ENCODE data around the gene ANKS4B.

The ANKS4B gene

DNA sequence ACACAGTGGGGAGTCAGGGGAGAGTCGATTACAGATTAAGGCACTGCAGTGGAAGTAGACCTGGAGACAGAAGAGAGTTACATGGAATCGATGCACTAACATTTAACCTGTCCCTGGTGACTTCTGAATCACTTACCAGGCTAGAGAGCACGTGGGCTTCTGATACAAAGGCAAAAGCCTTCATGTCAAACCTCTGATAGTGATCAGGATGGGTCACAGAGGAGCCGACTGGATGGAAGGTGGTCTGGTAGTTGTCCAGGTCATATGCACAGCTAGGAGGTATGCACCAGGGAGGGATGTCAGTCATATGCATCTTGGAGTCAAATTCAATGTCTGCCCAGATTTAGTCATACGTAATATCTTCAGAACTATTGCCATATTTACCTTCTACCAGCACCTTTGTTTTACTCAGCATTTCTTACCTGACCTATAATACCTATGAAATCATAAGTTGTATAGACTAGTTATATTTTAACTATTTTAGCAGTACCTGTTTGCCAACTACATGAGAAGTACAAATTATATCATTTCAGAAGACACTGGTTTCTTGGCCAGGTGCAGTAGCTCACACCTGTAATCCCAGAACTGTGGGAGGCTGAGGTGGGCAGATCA is 33.8 kb upstream of the ANKS4B start:
- H3K4me3 ChIP-seq (ENCODE audit: low read depth, low read length): no peak overlapping the region
- in situ Hi-C loops (cut with HindIII; ENCODE audit: low sequenced_read_pairs): no loop called here
- DNase-seq (ENCODE audit: low read depth, low spot score): no peak
- TF ChIP-seq, protein P1, sequence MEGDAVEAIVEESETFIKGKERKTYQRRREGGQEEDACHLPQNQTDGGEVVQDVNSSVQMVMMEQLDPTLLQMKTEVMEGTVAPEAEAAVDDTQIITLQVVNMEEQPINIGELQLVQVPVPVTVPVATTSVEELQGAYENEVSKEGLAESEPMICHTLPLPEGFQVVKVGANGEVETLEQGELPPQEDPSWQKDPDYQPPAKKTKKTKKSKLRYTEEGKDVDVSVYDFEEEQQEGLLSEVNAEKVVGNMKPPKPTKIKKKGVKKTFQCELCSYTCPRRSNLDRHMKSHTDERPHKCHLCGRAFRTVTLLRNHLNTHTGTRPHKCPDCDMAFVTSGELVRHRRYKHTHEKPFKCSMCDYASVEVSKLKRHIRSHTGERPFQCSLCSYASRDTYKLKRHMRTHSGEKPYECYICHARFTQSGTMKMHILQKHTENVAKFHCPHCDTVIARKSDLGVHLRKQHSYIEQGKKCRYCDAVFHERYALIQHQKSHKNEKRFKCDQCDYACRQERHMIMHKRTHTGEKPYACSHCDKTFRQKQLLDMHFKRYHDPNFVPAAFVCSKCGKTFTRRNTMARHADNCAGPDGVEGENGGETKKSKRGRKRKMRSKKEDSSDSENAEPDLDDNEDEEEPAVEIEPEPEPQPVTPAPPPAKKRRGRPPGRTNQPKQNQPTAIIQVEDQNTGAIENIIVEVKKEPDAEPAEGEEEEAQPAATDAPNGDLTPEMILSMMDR (IDR thresholded peaks at IDR 0.05; ENCODE audit: low read depth, low read length): no peak

DNA sequence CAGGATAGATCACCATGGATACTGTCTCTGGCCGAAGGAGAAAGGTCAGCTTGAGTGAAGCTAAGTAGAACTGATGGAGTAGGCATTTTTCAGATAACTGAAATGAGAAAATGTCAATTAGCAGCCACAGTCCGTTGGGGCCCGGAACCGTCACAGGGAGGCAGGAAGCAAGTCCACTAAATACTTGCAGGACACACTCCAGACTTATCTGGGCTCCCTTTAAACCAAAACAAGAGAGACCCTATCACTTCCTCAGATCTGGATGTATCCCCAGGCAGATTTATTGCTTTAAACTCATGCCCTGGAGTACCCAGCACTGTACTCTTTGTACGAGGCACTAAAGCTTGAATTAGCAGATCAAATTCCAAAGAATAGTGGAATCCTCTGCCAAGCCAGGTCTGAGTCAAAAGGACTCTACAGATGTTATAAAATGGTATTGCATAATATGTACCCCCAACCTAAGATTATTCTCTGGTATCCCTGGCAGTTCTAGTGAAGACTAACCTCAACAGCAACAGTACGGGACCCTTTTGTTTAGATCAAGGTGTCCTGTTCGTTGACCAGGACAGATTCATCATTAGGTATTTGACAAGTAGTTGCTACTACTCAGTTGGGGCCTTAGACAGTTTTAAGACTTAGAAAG is 30.2 kb upstream of the ANKS4B start:
- H3K4me3 ChIP-seq (ENCODE audit: low read depth, low read length): no peak overlapping the region
- in situ Hi-C loops (cut with HindIII; ENCODE audit: low sequenced_read_pairs): no loop called here
- no peak for DNase-seq (ENCODE audit: low read depth, low spot score)
- TF ChIP-seq, protein P1 (IDR thresholded peaks at IDR 0.05; ENCODE audit: low read depth, low read length): no peak

DNA sequence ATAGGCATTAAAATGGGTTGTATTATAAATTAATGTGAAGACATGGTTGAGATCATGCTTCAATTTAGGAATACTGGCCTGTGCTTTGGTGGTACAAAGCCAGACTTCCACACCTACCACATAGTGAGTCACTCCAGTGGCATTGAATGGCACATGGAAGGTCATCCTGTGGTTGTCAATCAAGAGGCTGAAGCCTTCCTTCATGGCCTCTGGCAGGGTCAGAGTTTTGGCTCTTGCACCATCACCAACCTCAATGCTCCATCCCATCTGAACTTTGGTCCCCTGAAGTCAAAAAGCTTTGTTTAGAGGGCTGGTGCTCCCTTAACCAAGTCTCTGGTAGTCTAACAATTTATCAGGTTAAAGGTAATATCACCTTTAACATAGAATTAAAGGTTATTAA is 28.2 kb upstream of the ANKS4B start:
- TF ChIP-seq, protein P1 (IDR thresholded peaks at IDR 0.05; ENCODE audit: low read depth, low read length): no peak
- no peak overlapping the region for H3K4me3 ChIP-seq (ENCODE audit: low read depth, low read length)
- in situ Hi-C loops (cut with HindIII; ENCODE audit: low sequenced_read_pairs): no loop called here
- no peak for DNase-seq (ENCODE audit: low read depth, low spot score)

DNA sequence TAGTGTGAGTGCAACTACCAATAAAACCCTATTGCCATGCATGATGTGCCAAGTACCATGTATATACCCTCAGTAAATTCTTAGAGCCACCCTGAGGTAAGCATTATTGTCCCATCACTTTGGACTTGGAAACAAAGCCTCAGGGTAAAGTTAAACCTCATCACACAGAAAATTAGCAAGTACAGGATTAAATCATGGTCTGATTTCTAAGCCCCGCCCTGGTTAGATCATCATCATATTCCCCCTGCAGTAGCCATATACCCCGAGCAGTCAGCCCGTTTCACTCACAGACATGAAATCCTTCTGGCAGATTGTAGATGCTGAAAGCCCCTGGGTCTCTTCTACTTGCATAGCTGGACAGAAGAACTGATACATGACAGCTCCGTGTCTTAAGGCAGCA is 26.9 kb upstream of the ANKS4B start:
- in situ Hi-C loops (cut with HindIII; ENCODE audit: low sequenced_read_pairs): no loop called here
- TF ChIP-seq, protein P1 (IDR thresholded peaks at IDR 0.05; ENCODE audit: low read depth, low read length): no peak
- DNase-seq (ENCODE audit: low read depth, low spot score): no peak
- no peak overlapping the region for H3K4me3 ChIP-seq (ENCODE audit: low read depth, low read length)

DNA sequence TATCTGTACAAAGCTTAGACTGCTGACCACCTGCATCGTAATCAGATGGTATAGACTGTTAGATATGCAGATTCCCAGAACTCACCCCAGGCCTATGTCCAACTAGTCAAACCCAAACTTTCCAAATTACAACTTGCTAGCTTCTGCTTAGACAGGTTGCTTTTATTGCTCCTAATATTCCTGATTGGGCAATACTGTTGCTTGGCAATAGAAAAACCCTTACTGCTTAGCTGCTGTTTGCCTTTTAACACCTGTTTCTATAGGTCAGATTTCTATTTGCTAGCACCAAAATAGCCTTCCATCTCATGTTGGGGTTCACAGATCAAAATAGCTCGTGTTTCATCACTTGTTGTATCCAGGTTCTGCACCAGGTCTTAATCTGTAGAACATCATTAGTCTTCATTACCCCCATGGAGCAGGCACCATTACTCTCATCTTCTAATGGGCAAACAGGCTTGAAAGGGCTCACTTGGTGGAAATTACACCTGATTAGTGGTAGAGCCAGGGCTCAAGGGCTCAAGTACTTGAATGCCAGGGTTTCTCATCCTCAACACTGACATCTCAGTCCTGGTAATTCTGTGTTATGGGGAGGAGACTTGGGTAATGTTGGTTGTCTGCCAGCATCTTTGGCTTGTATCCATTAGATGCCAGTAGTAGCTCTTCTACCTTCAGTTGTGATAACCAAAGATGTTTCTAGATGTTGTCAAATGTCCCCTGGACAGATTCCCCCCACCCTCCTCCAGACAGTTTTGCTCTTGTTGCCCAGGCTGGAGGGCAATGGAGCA is 24.9 kb upstream of the ANKS4B start:
- no peak for DNase-seq (ENCODE audit: low read depth, low spot score)
- no peak overlapping the region for H3K4me3 ChIP-seq (ENCODE audit: low read depth, low read length)
- TF ChIP-seq, protein P1 (IDR thresholded peaks at IDR 0.05; ENCODE audit: low read depth, low read length): no peak
- in situ Hi-C loops (cut with HindIII; ENCODE audit: low sequenced_read_pairs): no loop called here

DNA sequence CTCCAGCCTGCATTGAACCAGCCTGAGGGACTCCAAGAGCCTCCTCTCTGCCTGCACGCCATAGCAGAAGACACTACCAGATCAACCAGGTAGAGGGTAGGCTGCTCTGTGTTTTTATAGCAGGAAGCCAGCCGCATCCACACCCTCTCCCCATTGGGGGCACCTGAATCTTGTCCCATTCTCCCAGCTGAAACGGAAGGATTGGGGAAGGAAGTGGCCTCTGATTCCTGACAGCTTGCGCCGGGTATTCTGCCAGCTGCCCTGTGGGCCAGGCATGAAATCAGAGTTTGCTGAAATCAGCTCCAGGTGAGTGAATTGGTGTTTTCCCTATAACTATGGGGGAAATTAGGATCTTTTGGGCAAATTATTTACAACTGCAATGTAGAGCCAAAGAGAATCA is 22.0 kb upstream of the ANKS4B start, which contains the start of gene ZP2:
Gene ZP2, minus strand, starts transcription at position 89 of the 400 bp plus-strand sequence. Its CDS starts 27 bp downstream, at position 62.
- in situ Hi-C loops (cut with HindIII; ENCODE audit: low sequenced_read_pairs): no loop called here
- TF ChIP-seq, protein P1 (IDR thresholded peaks at IDR 0.05; ENCODE audit: low read depth, low read length): no peak
- DNase-seq (ENCODE audit: low read depth, low spot score): no peak
- no peak within 1 kb of the TSS for H3K4me3 ChIP-seq (ENCODE audit: low read depth, low read length)
